ENCODE measurements around the gene PSTPIP1. TPM values are rescaled to one million over a fixed set of nuclear protein-coding genes. Genes with fewer than 3 reads are reported as not detected.

PSTPIP1 gene
- total RNA-seq, 1 donor from 2014 or later = 0.51 TPM

GRCh38 chr15:77019521-77020331, 24.8 kb downstream of the PSTPIP1 start:
- peak; percentile 31 for DNase-seq

- no peak for DNase-seq
These were observed 25.6 kb downstream of the PSTPIP1 start for GRCh38 chr15:77020348-77021087.

DNA sequence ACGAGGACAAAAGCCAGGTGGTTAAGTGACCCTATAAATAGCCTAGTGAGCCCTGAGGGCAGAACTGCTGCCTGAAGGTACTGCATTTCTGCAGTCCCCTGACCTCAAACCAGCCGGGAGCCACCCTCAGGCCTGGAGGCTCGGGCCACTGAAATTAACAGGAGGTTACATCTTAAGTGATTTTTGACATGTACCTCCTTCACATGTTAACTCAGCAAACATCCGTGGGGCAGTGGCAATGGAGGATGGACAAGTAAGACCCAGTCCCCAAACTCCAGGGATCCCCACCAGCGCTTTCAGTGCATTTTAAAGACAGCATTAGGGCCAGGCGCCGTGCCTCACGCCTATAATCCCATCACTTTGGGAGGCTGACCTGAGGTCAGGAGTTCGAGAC, 26.2 kb downstream of the PSTPIP1 start:
- no peak for DNase-seq

GRCh38 chr15:77021803-77022381, 27.0 kb downstream of the PSTPIP1 start:
- peak; percentile 53 for DNase-seq

GRCh38 chr15:77022646-77023575, 28.0 kb downstream of the PSTPIP1 start:
- DNase-seq = no peak

- DNase-seq = no peak
These were observed 28.8 kb downstream of the PSTPIP1 start for GRCh38 chr15:77023576-77024272.

DNA sequence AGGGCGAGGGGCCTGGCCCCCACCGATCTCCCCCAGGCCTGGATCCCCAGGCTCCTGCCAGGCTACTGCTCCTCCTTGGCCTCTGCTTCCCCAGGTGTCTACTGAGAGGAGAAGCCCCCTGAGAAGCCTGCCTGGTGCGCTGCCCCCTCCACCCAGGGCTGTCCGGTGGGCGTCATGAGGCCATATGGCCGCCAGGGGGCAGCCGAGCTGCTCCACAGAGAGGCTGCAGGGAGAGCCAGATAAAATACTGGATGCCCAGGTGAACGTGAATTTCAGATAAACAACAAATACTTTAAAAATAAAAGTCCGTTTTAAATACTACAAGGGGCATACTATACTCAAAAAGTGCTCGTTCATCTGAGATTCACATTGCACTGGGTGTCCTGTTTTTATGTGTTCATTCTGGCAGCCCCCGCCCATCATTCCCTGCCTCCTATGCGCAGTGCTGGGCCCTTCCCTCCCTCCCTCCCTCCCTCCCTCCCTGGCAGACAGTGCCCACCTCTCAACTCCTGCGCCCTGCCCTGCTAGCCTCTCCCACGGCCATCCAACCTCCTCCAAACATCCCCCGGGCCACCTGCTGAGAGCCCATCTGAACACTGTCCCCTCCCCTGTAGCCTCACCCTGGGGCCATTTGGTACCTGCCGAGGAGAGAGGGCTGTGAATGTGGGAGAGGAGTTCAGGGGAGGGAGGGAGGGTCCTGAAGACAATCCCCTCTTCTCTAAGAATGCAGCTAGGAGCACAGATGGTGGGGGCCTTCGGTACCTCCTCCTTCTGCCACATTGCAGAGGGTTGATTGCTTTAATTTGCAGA, 29.6 kb downstream of the PSTPIP1 start:
- DNase-seq = peak; percentile 71

GRCh38 chr15:77025083-77025901, 30.4 kb downstream of the PSTPIP1 start:
- no peak for DNase-seq

- no peak for DNase-seq
These were observed 31.1 kb downstream of the PSTPIP1 start for GRCh38 chr15:77025941-77026411.

GRCh38 chr15:77026501-77027110, 31.7 kb downstream of the PSTPIP1 start:
- DNase-seq = no peak

- DNase-seq = no peak
These were observed 32.3 kb downstream of the PSTPIP1 start for GRCh38 chr15:77027111-77027696.

DNA sequence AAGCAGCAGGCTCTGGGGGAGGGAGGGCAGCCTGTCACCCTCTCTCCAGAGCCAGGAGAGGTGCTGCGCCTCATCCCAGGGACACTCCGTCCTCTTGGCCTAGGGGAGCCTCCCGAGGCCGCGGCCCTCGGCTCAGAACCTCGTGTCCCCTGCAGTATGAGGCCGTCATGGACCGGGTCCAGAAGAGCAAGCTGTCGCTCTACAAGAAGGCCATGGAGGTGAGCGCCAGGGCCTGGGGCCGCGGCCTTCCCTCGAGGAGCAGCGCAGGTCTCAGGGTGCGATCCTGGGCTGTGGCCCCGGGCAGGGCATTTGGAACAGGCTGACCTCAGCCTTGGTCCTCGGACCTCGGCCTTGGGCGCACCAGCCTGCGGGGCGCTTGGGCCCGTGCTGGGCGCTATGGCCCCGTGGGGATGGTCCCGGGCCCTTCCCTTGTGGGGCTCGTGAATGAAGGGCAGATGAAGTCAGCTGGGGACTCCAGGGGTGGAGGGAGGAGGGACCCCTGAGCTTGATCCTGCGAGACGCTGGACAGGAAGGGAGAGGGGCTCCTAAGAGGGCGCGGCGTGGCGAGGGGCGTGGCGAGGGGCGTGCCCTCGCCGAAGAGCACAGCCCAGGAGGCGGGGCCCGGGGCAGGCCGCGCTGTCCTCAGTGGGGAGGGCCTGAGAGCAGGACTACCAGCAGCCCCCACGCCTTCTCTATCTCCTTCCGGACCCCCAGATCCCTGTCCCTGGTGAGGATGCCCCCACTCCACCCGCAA, 32.9 kb downstream of the PSTPIP1 start:
- peak; percentile 28 for DNase-seq

- DNase-seq = no peak
These were observed 33.7 kb downstream of the PSTPIP1 start for GRCh38 chr15:77028451-77029165.

DNA sequence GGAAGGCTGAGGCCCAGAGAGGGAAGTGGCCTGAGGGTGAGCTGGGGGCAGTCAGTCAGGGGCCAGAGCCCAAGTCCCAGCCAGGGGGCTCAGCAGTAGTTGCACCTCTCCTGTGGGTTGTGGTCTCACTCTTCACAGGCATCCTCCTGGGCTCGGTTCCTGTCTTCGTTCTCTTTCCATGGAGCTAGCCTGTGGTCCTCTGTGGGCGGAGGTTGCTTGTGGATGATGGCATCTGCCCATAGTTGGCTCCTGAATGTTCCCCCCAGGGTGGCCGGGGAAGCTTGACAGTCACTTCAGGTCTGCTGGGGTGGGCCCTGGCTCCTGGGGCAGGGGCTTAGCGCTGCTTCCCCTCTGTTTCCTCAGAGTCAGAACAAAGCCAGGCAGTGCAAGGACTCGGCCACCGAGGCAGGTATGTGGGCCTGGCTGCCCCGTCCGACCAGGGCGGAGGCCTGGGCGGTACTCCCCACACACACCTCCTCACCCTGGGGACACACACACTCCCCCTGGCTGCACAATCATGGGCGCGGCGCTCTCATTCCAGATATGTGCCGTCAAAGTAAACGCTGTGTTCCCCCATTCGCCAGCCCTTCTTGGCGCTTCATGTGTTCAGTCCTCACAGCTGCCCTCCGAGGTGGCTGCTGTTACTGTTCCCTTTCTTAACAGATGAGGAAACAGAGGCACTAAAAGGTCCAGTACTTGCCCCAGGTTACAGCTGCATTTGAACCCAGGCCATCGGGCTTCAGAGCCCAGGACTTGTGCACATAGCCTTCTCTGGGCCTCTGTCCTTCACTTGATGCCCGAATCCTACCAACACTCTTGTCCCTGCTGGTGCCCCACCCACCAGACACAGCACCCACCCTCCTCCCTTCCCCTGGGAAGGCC, 34.5 kb downstream of the PSTPIP1 start:
- no peak for DNase-seq

DNA sequence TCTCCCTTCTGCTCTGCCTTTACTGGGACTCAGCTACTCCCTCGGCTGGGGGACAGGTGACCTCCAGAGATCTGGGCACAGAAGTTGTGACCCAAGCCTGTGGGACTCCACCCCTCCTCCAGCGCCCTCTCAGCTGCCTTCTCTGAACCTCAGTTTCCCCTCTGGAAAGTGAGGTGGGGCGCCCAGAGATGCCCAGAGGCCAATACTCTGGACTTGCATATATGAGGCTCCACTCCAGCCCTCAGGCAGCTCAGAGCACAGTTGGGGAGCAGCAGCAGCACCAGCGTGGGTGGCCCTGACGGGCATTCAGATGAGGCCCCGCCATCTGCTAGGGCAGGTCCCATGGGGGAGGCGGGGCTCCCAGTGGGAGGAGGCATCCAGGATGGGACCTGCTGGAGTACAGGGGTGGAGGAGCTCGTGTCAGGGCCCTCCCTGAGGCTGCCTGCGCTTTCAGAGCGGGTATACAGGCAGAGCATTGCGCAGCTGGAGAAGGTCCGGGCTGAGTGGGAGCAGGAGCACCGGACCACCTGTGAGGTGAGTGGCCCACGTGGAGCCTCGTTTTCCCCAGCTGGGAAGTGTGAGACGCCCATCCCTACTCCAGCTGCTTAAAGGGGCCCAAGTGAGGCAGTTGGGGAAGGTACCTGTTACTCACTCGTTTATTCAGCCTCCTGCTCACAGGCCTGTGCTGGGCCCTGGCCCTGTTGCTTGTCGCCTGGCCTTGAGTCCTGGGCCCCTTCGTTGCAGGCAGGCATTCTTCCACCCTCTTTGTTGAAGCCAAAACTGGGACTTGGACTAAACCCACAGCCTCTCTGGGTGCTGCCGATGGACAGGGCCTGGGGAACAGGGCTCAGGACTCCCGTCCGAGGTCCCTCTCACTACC, 35.4 kb downstream of the PSTPIP1 start:
- no peak for DNase-seq

Measured in dermis blood vessel endothelial cell (primary cell).